GM12878 (cell line): ENCODE measurements around the gene SMIM27. TPM values are rescaled to one million over a fixed set of nuclear protein-coding genes. Genes with fewer than 3 reads are reported as not detected.

Source experiments
- ATAC-seq: fragments of 200-7000 bp; cut with Tn5 transposase; 3 replicates; pipeline ENCODE4 v1.9.1; 2020; ENCODE audit warnings: mild to moderate bottlenecking, moderate library complexity
- BruUV-seq: library from RNA; stranded (reverse); fragments of 400-500 nt; replicated peaks from 2 replicates; lab custom pipeline; 2021; lab: Mats Ljungman, UMichigan
- CTCF ChIA-PET: fragments of 300-600 bp; sonication (Branson Sonifier 250); formaldehyde crosslinking; extraction: SDS; loops from one replicate; lab custom pipeline; 2021; ENCODE audit warnings: inconsistent platforms; lab: Yijun Ruan, JAX
- POLR2A ChIA-PET: fragments of 350-600 bp; formaldehyde crosslinking; extraction: SDS; loops from one replicate; lab custom pipeline; 2021; ENCODE audit warnings: inconsistent platforms; lab: Charles Lee
- RAD21 ChIA-PET: fragments of 300-600 bp; sonication (Branson Sonifier 250); formaldehyde crosslinking; loops from one replicate; lab custom pipeline; 2023; ENCODE audit warnings: antibody characterized with exemption; ENCODE audit not compliant: unreplicated experiment; lab: Charles Lee
- SMC1A ChIA-PET: fragments of 300-600 bp; sonication (Branson Sonifier 250); formaldehyde crosslinking; loops from one replicate; lab custom pipeline; 2023; ENCODE audit not compliant: unreplicated experiment, uncharacterized antibody; lab: Charles Lee
- DNase-seq: peaks from one replicate; pipeline ENCODE4 v3.0.0-alpha.2; 2011; ENCODE audit warnings: low read depth, low spot score
- FAIRE-seq: peaks from 3 replicates; lab custom pipeline; 2011; peaks lifted over from hg19 to GRCh38; lab: Jason Lieb, UNC
- H2AFZ ChIP-seq: 2 replicates; pipeline ENCODE4 v1.6.0; 2011; ENCODE audit warnings: low read depth, low read length, control low read depth; ENCODE audit not compliant: control insufficient read depth
- H3K27ac ChIP-seq: 2 replicates; pipeline ENCODE4 v1.5.1; 2011; ENCODE audit warnings: control low read depth; ENCODE audit not compliant: control insufficient read depth, insufficient read depth
- H3K27me3 ChIP-seq, 2 experiments: replicated peaks in 1 of 2; 2 replicates each; pipeline versions ENCODE4 v1.6.0 to v1.6.1; 2011; ENCODE audit warnings: low read length in 1 of 2; ENCODE audit not compliant: control insufficient read depth in 2 of 2, insufficient read depth in 2 of 2
- H3K36me3 ChIP-seq, 2 experiments: 2 replicates each; pipeline ENCODE4 v1.5.1; 2011; ENCODE audit warnings: low read length in 1 of 2; ENCODE audit not compliant: control insufficient read depth in 2 of 2, insufficient read depth in 2 of 2
- H3K4me1 ChIP-seq: 2 replicates; pipeline ENCODE4 v1.6.1; 2011; ENCODE audit warnings: mild to moderate bottlenecking, low read length, moderate library complexity, mixed read lengths; ENCODE audit not compliant: control insufficient read depth, insufficient read depth
- H3K4me2 ChIP-seq: 2 replicates; pipeline ENCODE4 v1.6.0; 2011; ENCODE audit warnings: control low read depth; ENCODE audit not compliant: control insufficient read depth, insufficient read depth
- H3K4me3 ChIP-seq: fragments of 200-600 bp; sonication (generic); 2 replicates; pipeline ENCODE4 v1.5.1; 2016
- H3K79me2 ChIP-seq: 2 replicates; pipeline ENCODE4 v1.6.0; 2011; ENCODE audit warnings: low read length; ENCODE audit not compliant: control insufficient read depth, insufficient read depth
- H3K9ac ChIP-seq: 2 replicates; pipeline ENCODE4 v1.8.0; 2011; ENCODE audit warnings: low read length, control low read depth, mixed read lengths; ENCODE audit not compliant: control insufficient read depth, insufficient read depth
- H3K9me3 ChIP-seq: replicated peaks from 3 replicates; pipeline ENCODE4 v1.5.1; 2011; ENCODE audit warnings: mild to moderate bottlenecking, low read length; ENCODE audit not compliant: control insufficient read depth, insufficient read depth
- H4K20me1 ChIP-seq: 2 replicates; pipeline ENCODE4 v1.6.0; 2011; ENCODE audit not compliant: control insufficient read depth, insufficient read depth
- BCL11A ChIP-seq: IDR thresholded peaks from 2 replicates; pipeline ENCODE4 v1.6.1; 2011; ENCODE audit warnings: low read depth, low read length
- CREB1 ChIP-seq: IDR thresholded peaks from 2 replicates; pipeline ENCODE4 v1.6.1; 2012; ENCODE audit warnings: low read depth, mild to moderate bottlenecking, inconsistent platforms
- CREM ChIP-seq: IDR thresholded peaks from 2 replicates; pipeline ENCODE4 v1.6.1; 2014; ENCODE audit warnings: antibody characterized with exemption, low read depth
- EED ChIP-seq: sonication (generic); IDR thresholded peaks from 2 replicates; pipeline ENCODE4 v1.6.1; 2016; ENCODE audit warnings: antibody characterized with exemption, low read depth
- FOXM1 ChIP-seq: IDR thresholded peaks from 2 replicates; pipeline ENCODE4 v1.6.1; 2012; ENCODE audit warnings: low read depth, mild to moderate bottlenecking, inconsistent platforms, low read length, moderate library complexity
- IRF4 ChIP-seq: IDR thresholded peaks from 2 replicates; pipeline ENCODE4 v1.6.1; 2011; ENCODE audit warnings: low read depth, low read length
- MTA2 ChIP-seq: fragments of 450-650 bp; IDR thresholded peaks from 2 replicates; pipeline ENCODE4 v1.6.1; 2016; ENCODE audit warnings: low read depth, mild to moderate bottlenecking, moderate library complexity
- MTA3 ChIP-seq: IDR thresholded peaks from 2 replicates; pipeline ENCODE4 v1.6.1; 2012; ENCODE audit warnings: low read length, inconsistent platforms, borderline replicate concordance
- MYC ChIP-seq: IDR thresholded peaks from 2 replicates; pipeline ENCODE4 v1.6.1; 2011; ENCODE audit warnings: mild to moderate bottlenecking, low read length, moderate library complexity, inconsistent platforms; ENCODE audit not compliant: insufficient read depth, insufficient replicate concordance, insufficient read length, severe bottlenecking
- RAD21 ChIP-seq: IDR thresholded peaks from 2 replicates; pipeline ENCODE4 v1.6.1; 2011; ENCODE audit warnings: mild to moderate bottlenecking, low read depth, low read length, moderate library complexity; ENCODE audit not compliant: insufficient read depth
- RAD51 ChIP-seq: fragments of 450-650 bp; IDR thresholded peaks from 2 replicates; pipeline ENCODE4 v1.6.1; 2016; ENCODE audit warnings: moderate library complexity, mild to moderate bottlenecking, inconsistent platforms
- SMARCA5 ChIP-seq: fragments of 450-650 bp; IDR thresholded peaks from 2 replicates; pipeline ENCODE4 v1.6.1; 2017; ENCODE audit warnings: mild to moderate bottlenecking
- SMC3 ChIP-seq: IDR thresholded peaks from 2 replicates; pipeline ENCODE4 v1.6.1; 2011; ENCODE audit warnings: low read length, improper control_type of control experiment, borderline replicate concordance
- SP1 ChIP-seq: IDR thresholded peaks from one replicate; pipeline ENCODE4 v1.6.1; 2011; ENCODE audit warnings: low read depth, low read length
- USF1 ChIP-seq: IDR thresholded peaks from 2 replicates; pipeline ENCODE4 v1.6.1; 2011; ENCODE audit warnings: borderline replicate concordance, low read depth, mild to moderate bottlenecking, moderate library complexity, mixed read lengths, low read length; ENCODE audit not compliant: insufficient read depth; ENCODE audit errors: extremely low read length
- ZBTB4 ChIP-seq: fragments of 450-650 bp; formaldehyde crosslinking; IDR thresholded peaks from 2 replicates; pipeline ENCODE4 v1.4.0; 2022; ENCODE audit warnings: mild to moderate bottlenecking, moderate library complexity
- WGBS: methylation state at CpG from one replicate; pipeline ENCODE4 v1.1.6; 2016; ENCODE audit warnings: low lambda C conversion rate; ENCODE audit not compliant: insufficient replicate concordance, insufficient coverage; ENCODE audit errors: missing lambda C conversion rate; 5-methylcytosine and 5-hydroxymethylcytosine counted together
- in situ Hi-C: fragments of 300-500 bp; cut with MboI; formaldehyde crosslinking; loops from 9 replicates; pipeline ENCODE4 v1.14.3; 2018; ENCODE audit warnings: mixed read lengths
- intact Hi-C: fragments of 100-400 bp; cut with micrococcal nuclease; formaldehyde crosslinking; loops from one replicate; pipeline ENCODE4 v1.14.2; 2022; ENCODE audit not compliant: unreplicated experiment
- polyA plus RNA-seq, 11 experiments: library from polyadenylated mRNA; depleted of rRNA in 4 of 11; unstranded in 6 of 11; stranded (reverse) in 5 of 11; fragments of >200 nt; fragmentation: Nextera tagmentation in 4 of 11; fragmentation: Illumina TruSeq in 1 of 11; extraction: Ambion mirVana in 4 of 11; extraction: Trizol in 1 of 11; gene quantifications; 1 replicate in 1 of 11; 2 replicates in 10 of 11; pipeline versions ENCODE4 v1.2.1 to v1.2.3, GENCODE V29; 2011 to 2016; ENCODE audit warnings: inconsistent platforms in 2 of 11, missing spikeins in 2 of 11, low read depth in 1 of 11
- total RNA-seq, 4 experiments: library from RNA; depleted of rRNA in 3 of 4; stranded (reverse); fragments of >200 nt in 3 of 4; fragmentation: Illumina TruSeq in 1 of 4; extraction: Trizol in 1 of 4; gene quantifications; 2 replicates each; pipeline versions ENCODE4 v1.2.1 to v1.2.3, GENCODE V29; 2013 to 2021
- TF ChIP-seq, protein P1 (sequence below): IDR thresholded peaks from 2 replicates; pipeline ENCODE4 v1.6.1; 2012; ENCODE audit warnings: low read depth, low read length, improper control_type of control experiment

The SMIM27 gene
- total and polyA plus RNA-seq, 10 of the 15 experiments (the other 5 are each of a cell fraction or from before 2014, with no cell fraction given) = 12.2 to 47.3 (median 26.5) TPM

- in situ Hi-C loops = no loop called here
- Histone ChIP-seq H3K79me2 (peaks cover 32% of the 10 kb centered on the region), H3K27ac (peak overlapping the region; percentile 78), H3K36me3 (peaks cover 0 to under 1% of the 10 kb centered on the region in 2 experiments; a peak in 1 of 4 replicates), H3K4me2 (peak overlapping the region; percentile 83), H2AFZ (peak overlapping the region; percentile 95), H3K9ac (peak overlapping the region; percentile 88), H3K4me3 (peak overlapping the region; percentile 85), H3K4me1 (no peaks in the 10 kb centered on the region; the same call in 1 of the 2 replicates), H3K9me3 (no peaks in the 10 kb centered on the region), H4K20me1 (no peaks in the 10 kb centered on the region), H3K27me3 (no peaks in the 10 kb centered on the region)
- intact Hi-C loops = loop anchor here (1.0 to 5.0 kb wide), 4 partner anchors 20 to 193 kb away; partner anchors contain the start of genes SMIM27 and TOPORS
- TSS peak; percentile 77 for BruUV-seq
- RAD21 ChIA-PET = interaction anchor here (0.8 to 12.1 kb wide), 18 partner anchors 8 to 195 kb away, joined by 3 to 368 read pairs (median 4); partner anchors contain the start of genes ACO1, RIGI, SMIM27 and TOPORS
- POLR2A ChIA-PET = interaction anchor here (0.6 to 2.1 kb wide), 5 partner anchors 16 to 427 kb away, joined by 3 to 12 read pairs (median 4); partner anchors contain the start of genes SMIM27 and TOPORS
- peak; percentile 87 for FAIRE-seq
- CTCF ChIA-PET = interaction anchor here (0.5 to 4.2 kb wide), 31 partner anchors 9 to 396 kb away, joined by 3 to 182 read pairs (median 5); partner anchors contain the start of genes ACO1, RIGI, SMIM27 and TOPORS
- SMC1A ChIA-PET = interaction anchor here (0.7 to 4.0 kb wide), 22 partner anchors 9 to 396 kb away, joined by 3 to 100 read pairs (median 4); partner anchors contain the start of genes ACO1, RIGI and TOPORS
- peak; percentile 59 for DNase-seq
- ATAC-seq = peak; percentile 96
- WGBS = under 1% methylated on average over 17 of the region's 17 CpGs
- TF ChIP-seq ZBTB4 (CRISPR knock-in tag) = no peak
- TF ChIP-seq MTA2 = no peak
- 0 out of 2 replicates have a peak, but pooled peaks have one; percentile 4 for TF ChIP-seq FOXM1
- TF ChIP-seq SMARCA5 = peak; percentile 58; the same call in 1 of the 2 replicates
- TF ChIP-seq, protein P1, sequence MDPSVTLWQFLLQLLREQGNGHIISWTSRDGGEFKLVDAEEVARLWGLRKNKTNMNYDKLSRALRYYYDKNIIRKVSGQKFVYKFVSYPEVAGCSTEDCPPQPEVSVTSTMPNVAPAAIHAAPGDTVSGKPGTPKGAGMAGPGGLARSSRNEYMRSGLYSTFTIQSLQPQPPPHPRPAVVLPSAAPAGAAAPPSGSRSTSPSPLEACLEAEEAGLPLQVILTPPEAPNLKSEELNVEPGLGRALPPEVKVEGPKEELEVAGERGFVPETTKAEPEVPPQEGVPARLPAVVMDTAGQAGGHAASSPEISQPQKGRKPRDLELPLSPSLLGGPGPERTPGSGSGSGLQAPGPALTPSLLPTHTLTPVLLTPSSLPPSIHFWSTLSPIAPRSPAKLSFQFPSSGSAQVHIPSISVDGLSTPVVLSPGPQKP = no peak
- peak; percentile 82 for TF ChIP-seq SMC3
- TF ChIP-seq EED = no peak
- no peak for TF ChIP-seq MTA3
- peak; percentile 74 for TF ChIP-seq RAD21
- TF ChIP-seq MYC = no peak
- TF ChIP-seq SP1 = no peak
- TF ChIP-seq CREB1 = peak; percentile 50
- TF ChIP-seq RAD51 = peak; percentile 90
- no peak for TF ChIP-seq BCL11A
- 0 out of 2 replicates have a peak, but pooled peaks have one; percentile 24 for TF ChIP-seq IRF4
- peak; percentile 15; the same call in 1 of the 2 replicates for TF ChIP-seq CREM
- peak; percentile 74 for TF ChIP-seq USF1
Measured at GRCh38 chr9:32571969-32572899, 20.1 kb downstream of the SMIM27 start.
